ENCODE results near the gene DNAH8.

Gene DNAH8

DNA sequence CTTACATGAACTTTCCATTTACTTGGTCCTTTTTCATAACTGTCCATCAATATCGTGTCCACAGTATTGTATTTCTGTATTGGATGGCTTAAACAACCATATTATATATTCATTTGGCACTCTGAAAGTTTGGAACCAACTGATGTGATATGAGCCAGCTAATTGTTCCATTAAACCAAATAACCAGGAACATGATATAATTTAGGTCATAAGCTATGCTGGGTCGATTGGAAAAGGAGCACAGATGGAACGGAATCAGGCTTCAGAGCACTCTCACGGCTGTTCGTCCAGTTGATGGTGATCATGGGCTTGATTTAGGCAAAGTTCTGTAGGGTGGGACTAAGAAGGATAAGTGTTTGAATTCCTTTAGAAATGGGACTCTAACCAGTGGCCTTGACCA, 142.7 kb downstream of the DNAH8 start:
- in situ Hi-C loops (cut with HindIII; ENCODE audit: low pct_ligation_motif_present, low sequenced_read_pairs), result no loop called here
- DNase-seq, result no peak
- Histone ChIP-seq H3K4me3 (ENCODE audit: low read depth, low read length) (no peak overlapping the region), H3K27me3 (replicated peaks) (no peaks in the 10 kb centered on the region), H3K27ac (no peak overlapping the region), H3K36me3 (replicated peaks) (no peaks in the 10 kb centered on the region)
- TF ChIP-seq, protein P1, sequence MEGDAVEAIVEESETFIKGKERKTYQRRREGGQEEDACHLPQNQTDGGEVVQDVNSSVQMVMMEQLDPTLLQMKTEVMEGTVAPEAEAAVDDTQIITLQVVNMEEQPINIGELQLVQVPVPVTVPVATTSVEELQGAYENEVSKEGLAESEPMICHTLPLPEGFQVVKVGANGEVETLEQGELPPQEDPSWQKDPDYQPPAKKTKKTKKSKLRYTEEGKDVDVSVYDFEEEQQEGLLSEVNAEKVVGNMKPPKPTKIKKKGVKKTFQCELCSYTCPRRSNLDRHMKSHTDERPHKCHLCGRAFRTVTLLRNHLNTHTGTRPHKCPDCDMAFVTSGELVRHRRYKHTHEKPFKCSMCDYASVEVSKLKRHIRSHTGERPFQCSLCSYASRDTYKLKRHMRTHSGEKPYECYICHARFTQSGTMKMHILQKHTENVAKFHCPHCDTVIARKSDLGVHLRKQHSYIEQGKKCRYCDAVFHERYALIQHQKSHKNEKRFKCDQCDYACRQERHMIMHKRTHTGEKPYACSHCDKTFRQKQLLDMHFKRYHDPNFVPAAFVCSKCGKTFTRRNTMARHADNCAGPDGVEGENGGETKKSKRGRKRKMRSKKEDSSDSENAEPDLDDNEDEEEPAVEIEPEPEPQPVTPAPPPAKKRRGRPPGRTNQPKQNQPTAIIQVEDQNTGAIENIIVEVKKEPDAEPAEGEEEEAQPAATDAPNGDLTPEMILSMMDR (IDR thresholded peaks at IDR 0.05; ENCODE audit: low read depth, low read length, missing control alignments), result no peak

DNA sequence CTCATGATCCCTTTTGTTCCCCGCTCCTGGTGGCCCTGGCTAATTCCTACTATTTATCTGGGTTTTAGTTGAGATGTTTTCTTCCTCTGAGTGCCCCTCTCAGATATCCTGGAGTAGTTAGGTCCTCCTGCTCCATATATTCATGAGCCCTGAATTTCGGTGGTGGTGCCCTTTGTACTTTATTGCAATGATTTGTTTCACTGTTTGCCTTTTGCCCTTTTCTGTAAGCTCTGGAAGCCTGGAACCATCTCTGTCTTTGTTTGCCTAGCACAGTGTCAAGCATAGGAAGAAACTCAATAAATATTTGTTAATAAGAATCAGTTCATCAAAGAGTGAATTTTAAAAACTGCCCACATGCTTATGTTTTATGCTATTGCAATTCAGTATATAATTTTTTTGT, 144.9 kb downstream of the DNAH8 start:
- DNase-seq, result no peak
- no peaks in the 10 kb centered on the region for H3K27me3 ChIP-seq (replicated peaks)
- in situ Hi-C loops (cut with HindIII; ENCODE audit: low pct_ligation_motif_present, low sequenced_read_pairs), result no loop called here
- H3K36me3 ChIP-seq (replicated peaks), result no peaks in the 10 kb centered on the region
- no peak overlapping the region for H3K4me3 ChIP-seq (ENCODE audit: low read depth, low read length)
- no peak overlapping the region for H3K27ac ChIP-seq
- TF ChIP-seq, protein P1 (IDR thresholded peaks at IDR 0.05; ENCODE audit: low read depth, low read length, missing control alignments), result no peak

DNA sequence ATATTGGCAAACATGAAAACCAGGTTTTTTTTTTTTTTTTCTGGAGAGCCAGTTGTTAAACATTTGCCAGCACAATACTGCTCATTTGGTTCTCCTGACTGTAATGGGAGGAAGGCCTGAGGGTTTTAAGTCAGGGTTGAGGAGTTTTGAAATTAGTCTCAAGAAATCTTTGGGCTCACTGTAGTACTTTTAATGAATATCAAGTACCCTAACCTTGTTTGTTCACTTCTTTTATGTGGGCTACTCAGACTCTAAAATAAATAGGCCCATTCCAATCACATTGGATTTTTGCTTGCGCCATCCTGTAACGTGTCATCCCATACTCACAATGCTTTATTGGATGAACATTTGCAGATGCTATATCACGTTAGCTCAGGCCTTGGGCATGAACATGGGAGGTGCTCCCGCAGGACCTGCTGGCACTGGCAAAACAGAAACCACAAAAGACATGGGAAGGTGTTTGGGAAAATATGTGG, 146.9 kb downstream of the DNAH8 start:
- TF ChIP-seq, protein P1 (IDR thresholded peaks at IDR 0.05; ENCODE audit: low read depth, low read length, missing control alignments), result no peak
- DNase-seq, result no peak
- no peak overlapping the region for H3K27ac ChIP-seq
- no peaks in the 10 kb centered on the region for H3K36me3 ChIP-seq (replicated peaks)
- H3K27me3 ChIP-seq (replicated peaks), result no peaks in the 10 kb centered on the region
- no peak overlapping the region for H3K4me3 ChIP-seq (ENCODE audit: low read depth, low read length)
- in situ Hi-C loops (cut with HindIII; ENCODE audit: low pct_ligation_motif_present, low sequenced_read_pairs), result no loop called here

DNA sequence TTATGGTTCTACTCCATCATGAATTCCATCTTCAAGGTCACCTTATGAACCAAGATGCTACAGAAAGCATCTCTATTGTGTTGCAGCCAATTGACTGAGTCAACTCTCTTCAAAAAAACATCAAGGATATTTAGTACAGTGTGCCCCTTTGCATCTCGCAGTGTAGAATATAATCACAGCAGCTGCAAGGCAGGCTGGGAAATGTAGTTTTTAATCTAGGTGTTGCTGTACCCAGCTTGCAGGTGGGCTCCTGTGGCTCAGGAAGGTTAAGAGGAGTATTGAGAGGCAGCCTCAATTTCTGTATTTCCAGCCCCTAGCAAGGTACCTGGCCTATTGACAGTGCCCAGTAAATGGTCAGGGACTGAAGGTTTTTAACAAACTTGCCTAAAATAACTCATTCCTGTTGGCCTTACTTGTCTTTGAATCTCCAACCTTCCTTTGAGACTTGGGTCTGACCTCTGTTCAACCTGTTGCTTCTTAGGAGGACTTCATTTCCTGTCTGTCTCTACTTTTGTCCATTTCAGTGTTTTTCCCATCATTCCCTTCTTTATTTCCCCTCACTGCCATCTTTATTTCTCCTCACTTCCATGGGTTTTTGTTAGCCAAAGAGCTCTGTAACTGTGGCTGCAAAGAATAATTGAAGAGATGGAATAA, 150.5 kb downstream of the DNAH8 start:
- no peaks in the 10 kb centered on the region for H3K36me3 ChIP-seq (replicated peaks)
- in situ Hi-C loops (cut with HindIII; ENCODE audit: low pct_ligation_motif_present, low sequenced_read_pairs), result no loop called here
- no peak overlapping the region for H3K4me3 ChIP-seq (ENCODE audit: low read depth, low read length)
- no peak for DNase-seq
- H3K27me3 ChIP-seq (replicated peaks), result no peaks in the 10 kb centered on the region
- no peak overlapping the region for H3K27ac ChIP-seq
- TF ChIP-seq, protein P1 (IDR thresholded peaks at IDR 0.05; ENCODE audit: low read depth, low read length, missing control alignments), result no peak

DNA sequence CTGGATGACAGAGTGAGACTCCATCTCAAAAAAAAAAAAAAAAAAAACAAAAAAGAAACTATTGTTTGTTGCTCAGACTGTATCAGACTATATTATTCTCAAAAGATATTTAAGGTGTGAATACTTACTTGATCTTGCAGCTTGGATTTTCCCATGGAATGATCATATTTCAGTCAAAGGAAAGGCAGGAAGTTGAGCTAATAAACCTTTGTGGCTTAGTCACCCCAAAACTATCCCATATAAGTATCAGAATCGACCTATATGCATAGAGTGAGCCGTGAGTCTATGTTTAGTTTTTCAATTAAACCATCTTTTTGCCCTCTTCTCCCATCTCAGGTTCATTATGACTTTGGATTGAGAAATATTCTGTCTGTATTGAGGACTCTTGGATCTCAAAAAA, 152.6 kb downstream of the DNAH8 start:
- in situ Hi-C loops (cut with HindIII; ENCODE audit: low pct_ligation_motif_present, low sequenced_read_pairs), result no loop called here
- DNase-seq, result no peak
- Histone ChIP-seq H3K4me3 (ENCODE audit: low read depth, low read length) (no peak overlapping the region), H3K36me3 (replicated peaks) (no peaks in the 10 kb centered on the region), H3K27me3 (replicated peaks) (no peaks in the 10 kb centered on the region), H3K27ac (no peak overlapping the region)
- TF ChIP-seq, protein P1 (IDR thresholded peaks at IDR 0.05; ENCODE audit: low read depth, low read length, missing control alignments), result no peak

Data from brain microvascular endothelial cell (primary cell).